Activated CD8-positive, alpha-beta memory T cell treated with anti-CD3 and anti-CD28 coated beads for 4 hours (primary cell): ENCODE results near the gene SAT1.

Experiments used
- DNase-seq, 2 donors: peaks; one replicate each; pipeline ENCODE4 v3.0.0-alpha.2; 2020; ENCODE audit warnings: low read depth in 2 of 2

The SAT1 gene

DNA sequence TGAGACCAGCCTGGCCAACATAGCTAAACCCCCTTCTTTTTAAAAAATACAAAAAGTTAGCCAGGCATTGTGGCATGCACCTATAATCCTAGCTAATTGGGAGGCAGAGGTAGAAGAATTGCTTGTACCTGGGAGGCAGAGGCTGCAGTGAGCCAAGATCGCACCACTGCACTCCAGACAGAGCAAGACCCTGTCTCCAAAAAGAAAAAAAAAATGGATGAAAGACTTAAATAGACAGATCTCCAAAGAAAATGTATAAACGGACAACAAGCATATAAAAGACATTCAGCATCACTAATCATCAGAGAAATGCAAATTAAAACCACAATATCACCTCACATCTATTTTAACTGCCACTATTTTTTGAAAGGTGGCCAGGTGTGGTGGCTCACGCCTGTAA is 6.6 kb upstream of the SAT1 start:
- no peak for DNase-seq

DNA sequence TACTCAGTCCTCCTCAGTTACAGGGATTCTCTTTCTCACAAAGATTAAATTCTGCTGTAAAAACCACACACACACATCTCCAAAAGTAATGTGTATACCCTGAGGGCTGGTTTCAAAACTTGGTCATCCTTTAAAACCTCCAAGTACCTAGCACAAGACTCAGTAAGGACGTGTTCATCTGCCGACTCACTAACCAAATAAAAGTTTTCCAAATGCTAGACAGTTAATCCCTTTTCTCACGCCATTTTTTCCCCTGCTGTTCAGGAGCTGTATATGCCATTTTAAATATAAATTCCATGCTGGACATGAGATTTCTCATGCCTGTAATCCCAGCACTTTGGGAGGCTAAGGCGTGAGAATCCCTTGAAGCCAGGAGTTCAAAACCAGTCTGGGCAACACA is 3.9 kb upstream of the SAT1 start:
- DNase-seq, result no peak

DNA sequence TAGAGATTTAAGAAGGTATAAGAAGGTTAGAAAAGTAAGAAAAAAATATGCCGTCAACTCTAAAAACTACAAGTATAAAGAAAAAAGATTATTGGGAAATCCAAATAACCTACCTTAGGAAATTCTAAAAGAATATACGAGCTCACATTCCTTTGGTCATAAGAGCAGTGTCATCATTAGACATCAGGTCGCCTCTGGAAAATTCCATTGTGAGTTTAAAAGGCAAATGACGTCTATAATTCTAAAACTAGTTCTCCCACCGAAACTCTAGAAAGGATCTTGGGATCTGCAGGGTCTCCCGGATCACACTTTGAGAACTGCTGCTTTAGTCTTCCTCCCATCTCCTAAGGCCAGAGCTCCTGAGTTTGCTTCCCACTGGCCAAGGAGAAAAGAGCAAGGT is 518 bp upstream of the SAT1 start:
- no peak for DNase-seq

DNA sequence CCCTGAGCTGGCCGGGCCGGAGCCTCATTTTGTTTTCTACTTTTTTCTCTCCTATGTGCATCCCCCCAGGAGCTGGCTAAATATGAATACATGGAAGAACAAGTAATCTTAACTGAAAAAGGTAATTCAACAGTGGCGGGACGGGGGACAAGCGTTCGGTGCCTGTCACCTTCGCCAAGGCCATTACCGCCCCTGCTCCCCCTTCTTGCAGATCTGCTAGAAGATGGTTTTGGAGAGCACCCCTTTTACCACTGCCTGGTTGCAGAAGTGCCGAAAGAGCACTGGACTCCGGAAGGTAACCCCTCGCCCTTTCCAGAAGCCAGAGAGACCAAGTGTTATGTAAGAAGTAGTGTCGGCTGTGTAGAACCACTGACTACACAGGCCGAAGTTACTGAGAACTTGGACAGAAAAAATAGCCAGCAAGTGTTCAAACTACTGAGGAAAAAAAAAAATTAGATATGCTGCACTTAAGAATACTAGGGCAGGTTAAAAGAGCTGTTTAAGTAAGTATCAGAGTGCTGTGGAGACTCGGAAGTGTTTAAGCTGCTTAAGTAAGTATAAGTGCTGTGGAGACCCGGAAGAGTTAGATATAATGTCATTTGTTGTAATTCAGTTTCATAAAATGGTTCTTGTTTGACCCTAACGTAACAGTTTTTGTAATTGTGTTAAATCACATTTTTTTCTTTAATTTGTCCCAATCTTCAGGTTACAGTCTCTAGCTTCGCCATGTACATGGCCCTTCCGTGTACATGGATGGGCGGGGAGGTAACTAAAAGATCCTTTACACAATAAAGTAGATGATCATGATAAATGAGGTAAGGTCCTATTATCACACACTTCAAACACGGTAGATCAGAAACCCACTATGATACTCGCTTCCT is 856 bp downstream of the SAT1 start:
- no peak for DNase-seq

DNA sequence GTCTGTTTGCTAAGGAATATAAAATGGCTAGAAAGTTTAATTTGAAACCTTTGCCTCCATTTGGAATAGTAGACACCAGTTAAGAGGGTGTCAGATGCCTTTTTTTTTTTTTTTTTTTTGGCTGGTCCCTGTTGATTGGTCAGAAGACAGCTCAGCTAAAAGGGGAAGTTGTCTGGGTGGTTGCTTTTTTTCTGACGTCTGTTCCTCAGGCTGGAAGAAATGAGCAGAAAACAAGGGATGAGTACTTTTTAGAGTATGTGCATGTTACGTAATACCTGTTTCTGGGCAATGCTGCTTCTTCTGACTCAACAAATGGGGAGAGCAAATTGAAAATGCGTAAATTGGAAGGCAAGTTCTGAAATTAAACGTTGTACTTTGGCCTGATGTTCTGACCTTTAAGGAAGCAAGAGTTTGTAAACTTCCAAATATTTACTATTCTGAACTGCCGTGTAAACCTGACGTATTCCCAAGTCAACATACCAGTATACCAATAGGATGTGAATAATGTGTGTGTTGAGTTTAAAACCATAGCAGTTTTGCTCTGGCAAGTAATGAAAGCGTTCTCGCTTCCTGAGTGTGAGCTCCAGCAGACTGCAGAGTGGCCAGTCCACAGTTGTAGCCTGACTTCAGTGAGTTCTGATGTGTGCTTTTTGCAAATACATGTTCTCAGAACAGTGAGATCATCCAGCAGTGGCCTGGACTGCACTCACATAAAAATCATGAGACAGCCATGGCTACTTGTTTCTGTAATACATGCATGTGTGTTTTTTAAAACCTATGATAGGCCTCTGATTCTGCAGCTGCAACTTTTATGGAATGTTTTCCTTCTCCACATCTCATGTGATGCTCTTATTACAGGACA is 1.7 kb downstream of the SAT1 start:
- no peak for DNase-seq

DNA sequence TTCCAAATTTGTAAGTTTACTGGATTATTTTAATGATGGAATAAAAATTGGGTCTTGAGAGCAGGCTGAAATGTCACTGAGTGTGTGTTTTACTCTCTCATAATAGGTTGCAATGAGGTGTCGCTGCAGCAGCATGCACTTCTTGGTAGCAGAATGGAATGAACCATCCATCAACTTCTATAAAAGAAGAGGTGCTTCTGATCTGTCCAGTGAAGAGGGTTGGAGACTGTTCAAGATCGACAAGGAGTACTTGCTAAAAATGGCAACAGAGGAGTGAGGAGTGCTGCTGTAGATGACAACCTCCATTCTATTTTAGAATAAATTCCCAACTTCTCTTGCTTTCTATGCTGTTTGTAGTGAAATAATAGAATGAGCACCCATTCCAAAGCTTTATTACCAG is 2.6 kb downstream of the SAT1 start:
- no peak for DNase-seq

DNA sequence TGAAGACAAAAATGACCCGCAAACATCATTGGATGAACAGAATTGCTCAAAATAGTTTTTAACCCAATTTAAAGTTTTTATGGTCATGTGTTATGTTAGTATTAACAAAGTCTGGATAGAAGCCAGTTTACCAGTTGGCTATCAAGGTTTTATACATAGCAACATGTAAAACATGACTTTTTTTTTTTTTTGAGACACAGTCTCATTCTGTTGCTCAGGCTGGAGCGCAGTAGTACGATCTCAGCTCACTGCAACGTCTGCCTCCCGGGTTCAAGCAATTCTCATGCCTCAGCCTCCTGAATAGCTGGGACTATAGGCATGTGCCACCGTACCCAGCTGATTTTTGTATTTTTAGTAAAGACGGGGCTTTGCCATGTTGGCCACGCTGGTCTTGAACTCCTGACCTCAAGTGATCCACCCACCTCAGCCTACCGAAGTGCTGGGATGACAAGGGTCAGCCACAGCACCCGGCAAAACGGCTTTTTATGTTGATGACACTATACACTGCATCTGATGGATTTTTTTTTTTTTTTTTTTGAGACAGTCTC is 3.4 kb downstream of the SAT1 start:
- DNase-seq, result no peak

DNA sequence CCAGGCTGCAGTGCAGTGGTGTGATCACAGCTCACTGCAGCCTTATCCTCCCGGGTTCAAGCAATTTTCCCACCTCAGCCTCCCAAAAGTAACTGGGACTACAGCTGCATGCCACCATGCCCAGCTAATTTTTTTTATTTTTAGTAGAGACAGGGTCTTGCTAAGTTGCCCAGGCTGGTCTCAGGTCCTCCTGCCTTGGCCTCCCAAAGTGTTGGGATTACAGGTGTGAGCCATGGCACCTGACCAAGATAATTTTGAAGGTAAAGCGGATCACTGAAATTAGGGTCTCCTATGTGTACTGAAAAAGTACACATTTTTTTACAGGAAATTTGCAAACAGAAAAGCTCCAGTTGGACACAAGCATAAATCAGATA is 4.8 kb downstream of the SAT1 start:
- no peak for DNase-seq

DNA sequence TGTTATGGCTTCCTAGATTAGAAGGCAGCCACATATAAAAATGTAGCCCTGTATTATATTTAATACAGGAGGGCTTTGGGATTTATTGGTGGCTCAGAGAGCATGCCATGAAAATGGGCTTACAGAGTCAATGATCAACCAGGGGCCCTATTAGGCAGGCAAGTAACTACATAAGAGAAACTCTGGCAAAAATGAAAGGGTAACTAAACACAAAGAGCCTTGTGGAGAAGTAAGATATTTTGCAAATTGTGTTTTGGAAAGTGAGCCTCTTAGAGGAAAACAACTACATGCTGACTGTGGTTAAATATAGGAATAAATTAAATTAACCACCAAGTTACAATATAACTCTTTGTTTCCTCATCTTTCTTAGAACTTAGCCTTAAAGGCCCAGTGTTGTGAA is 5.5 kb downstream of the SAT1 start:
- no peak for DNase-seq

DNA sequence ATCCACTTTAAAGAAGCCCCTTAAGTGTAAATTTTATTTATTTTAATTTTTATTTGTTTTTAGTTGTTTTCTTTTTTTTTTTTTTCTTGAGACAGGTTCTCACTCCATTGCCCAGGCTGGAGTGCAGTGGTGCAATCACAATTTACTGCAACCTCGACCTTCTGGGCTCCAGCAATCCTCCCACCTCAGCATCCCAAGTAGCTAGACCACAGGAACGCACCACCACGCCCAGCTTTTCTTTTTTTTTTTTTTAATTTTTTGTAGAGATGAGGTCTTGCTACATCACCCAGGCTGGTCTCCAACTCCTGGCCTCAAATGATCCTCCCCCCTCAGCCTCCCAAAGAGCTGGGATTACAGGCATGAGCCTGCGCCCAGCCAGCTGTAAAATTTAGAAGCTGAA is 6.0 kb downstream of the SAT1 start:
- DNase-seq, result no peak

DNA sequence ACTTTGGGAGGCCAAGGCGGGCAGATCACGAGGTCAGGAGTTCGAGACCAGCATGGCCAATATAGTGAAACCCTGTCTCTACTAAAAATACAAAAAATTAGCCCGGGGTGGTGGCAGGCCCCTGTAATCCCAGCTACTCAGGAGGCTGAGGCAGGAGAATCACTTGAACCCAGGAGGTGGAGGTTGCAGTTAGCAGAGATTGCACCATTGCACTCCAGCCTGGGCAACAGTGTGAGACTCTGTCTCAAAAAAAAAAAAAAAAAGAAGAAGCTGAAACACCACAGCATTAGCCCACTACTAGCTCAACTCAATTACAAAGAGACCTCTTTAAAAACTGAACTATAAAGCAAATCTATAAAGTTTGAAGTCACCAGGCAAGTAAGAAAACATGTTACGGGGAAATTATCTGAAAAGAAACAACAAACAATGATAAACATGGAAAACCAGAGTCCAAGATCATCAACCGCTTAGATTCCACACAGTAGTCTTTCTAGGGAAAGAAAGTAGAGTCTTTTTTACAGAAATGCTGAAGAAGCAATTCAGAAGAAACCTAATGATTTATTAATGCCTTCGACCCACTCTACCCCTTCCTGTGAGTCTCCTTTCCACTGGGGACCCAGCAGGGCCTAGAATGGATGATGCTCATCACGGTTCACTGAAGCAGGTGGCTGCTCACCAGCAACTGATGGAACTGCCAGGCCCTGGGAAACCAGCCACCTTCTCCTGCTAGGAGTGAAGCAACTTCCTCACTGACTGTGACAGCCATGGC is 6.6 kb downstream of the SAT1 start:
- no peak for DNase-seq

DNA sequence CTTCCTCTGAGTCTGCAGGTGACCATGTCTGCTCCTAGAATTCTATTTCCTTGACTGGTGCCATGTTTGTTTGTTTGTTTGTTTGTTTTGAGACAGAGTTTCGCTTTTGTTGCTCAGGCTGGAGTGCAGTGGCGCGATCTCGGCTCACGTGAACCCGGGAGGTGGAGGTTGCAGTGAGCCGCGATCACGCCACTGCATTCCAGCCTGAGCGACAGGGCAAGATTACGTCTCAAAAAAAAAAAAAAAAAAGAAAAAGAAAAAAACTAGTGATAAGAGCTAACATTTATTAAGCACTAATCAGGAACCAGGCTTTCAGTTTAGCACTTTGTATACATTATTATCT is 7.2 kb downstream of the SAT1 start:
- no peak for DNase-seq

DNA sequence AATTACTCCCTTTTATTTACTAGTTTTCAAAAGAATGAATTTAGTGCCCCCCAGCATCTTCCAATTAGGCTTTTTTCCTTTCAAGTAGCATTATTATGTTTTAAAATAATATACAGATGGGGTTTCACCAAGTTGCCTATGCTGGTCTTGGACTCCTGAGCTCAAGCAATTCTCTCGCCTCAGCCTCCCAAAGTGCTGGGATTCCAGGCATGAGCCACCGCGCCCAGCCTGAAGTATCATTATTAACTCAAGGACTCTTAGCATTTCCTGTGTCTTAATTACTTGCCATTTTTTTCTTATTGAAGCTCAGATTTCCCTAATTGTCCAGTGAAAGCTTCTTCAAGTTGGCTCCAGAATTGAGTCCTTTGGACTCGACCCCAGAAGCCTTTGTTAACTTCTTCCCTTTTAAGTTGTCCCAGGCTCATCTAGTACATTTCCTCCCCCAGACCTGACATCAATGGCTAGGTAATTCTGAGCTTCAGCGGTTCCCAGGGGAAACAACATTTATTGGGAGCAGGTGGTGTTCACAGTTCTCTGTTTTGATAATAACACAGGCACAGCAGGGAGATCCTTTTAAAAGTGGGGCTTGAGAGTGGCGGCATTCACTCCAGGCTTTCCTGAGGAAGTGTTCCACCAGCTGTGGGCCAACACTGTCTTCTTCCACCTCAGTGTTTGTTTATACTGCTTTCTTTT is 10.0 kb downstream of the SAT1 start:
- DNase-seq, result no peak

DNA sequence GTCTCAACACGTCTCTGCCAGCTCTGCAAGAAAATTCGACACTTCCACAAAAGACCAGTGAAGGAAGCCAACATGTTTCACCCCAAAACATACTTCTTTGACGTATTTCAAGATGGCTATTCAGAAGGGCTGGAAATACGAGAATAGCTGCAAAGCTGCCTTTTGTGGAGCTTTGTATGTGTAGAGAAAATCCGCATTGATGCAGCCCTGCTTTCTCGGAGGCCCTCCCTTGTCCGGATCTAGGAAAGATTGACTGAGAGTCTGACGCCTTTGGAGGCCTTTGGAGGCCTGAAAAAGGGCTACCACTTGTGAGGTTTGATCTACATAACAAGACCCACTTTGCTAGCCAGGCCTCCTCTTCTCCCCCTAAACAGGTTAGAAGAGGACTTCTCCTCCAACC is 12.2 kb downstream of the SAT1 start:
- no peak for DNase-seq

DNA sequence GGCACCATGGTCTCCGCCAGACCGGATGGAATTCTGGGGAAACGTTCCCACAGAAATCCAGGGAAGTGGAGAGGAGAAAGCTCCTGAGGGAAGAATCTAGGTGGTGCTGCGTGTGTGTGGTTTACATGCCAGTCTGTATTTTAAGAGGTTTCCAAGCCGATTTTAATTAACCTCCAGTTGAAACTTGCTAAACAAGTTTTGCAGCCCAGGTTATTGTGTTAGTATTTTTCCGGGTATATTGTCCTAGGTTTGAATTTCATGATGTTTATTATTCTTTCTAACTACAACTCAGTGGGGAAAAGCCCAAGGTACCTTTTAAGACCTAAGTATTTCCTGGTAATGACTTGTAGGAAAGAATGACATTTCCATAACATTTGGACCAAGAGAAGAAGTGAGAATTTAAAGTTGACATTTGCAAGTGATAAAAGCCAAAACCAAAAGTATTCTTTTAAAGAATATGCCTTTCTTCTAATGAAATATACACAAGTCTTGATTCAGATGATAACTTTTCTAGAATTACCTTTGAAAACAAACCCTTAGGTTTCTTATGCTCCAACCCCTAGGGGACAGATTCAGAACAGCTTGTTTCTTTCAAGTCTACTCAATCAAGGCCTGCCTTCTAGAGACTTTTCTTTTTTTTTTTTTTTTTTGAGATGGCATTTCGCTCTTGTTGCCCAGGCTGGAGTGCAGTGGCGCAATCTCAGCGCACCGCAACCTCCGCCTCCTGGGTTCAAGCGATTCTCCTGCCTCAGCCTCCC is 14.6 kb downstream of the SAT1 start:
- DNase-seq, result no peak

DNA sequence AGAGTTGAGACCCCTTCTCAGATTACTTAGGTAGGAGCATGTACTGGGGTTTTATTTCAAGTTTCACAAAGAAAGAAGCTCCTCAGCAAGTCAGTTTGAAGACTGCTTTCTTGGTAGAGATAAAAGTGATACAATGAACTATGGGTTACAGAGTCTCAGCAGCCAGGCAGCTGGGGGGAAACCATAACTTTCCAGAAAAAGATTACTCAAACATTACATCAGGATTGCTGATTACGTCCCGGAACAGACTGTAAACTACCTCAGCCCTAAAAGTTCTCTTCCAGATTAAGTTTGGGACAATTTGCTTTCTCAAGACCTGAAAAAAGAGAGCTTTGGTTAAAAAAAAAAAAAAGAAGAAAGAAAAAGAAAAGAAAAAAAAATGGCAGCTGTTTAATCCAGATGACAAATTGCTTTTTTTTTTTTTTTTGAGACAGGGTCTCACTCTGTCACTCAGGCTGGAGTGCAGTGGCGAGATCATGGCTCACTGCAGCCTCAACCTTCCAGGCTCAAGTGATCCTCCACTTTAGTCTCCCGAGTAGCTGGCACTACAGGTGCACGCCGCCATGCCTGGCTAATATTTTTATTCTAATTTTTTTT is 16.6 kb downstream of the SAT1 start:
- DNase-seq, result no peak

DNA sequence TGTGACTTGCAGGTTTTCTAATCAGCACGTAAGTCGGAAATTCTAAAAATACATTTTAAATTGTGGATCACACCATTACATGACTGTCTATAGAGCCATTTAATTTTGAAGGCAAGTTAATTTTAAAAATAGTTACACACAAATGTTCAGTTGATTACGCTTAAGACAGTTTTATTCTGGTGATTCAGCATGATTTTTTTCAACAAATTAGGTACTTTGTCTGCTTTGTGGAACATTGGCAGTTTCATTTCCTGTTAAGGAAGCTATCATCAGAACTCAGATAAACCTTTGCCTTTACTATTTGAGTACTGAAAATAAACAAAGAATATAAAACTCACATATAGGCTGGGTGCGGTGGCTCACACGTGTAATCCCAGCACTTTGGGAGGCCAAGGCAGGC is 19.5 kb downstream of the SAT1 start:
- no peak for DNase-seq

DNA sequence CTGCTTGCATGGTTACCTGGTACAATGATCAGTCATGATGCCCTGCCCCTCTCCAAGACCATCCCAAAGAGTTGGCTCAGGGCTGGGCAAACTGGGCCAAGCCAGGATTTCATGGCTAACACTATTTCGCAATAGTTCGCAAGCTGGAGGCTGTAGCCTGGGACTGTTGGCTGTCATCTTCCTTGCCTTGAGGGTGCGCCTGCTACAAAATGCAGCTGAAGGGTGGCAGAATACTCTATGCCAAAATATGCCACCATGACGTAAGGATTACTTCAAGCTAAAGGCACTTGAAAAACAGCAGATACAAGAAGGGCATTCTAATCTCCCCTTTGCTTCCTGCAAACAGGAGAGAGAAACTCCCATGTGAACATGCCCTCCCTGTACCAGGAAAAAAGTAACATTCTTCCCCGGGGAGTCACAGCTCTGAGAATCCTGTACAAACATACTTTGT is 21.0 kb downstream of the SAT1 start:
- no peak for DNase-seq

DNA sequence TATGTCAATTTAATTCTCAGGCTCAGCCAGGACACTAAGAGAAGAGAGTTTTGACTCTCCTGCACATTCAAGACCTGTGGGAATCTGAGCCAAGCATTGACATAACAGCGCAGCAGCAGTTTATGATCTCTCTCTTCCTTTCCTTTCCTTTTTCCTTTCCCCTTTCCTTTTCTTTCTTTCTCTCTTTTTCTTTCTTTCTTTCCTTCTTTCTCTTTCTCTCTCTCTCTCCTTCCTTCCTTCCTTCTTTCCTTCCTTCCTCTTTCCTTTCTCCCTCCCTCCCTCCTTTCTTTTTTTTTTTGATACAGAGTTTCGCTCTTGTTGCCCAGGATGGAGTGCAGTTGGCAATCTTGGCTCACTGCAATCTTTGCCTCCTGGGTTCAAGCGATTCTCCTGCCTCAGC is 21.6 kb downstream of the SAT1 start:
- DNase-seq, result no peak

DNA sequence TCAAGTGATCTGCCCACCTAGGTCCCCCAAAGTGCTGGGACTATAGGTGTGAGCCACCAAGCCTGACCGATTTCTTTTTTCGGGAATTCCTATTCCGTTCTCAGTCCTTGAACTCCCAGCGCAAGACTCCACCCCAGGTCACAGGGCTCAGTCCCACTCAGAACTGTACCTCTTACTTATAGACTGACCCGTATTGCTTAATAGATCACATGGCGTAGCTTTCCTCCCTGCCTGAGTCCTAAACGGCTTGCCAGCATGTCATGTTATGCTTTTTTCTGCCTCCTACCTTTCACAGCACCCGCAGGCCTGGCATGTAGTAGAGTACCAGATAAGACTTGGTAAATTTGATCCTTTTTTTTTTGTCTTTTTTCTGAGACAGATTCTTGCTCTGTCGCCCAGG is 22.4 kb downstream of the SAT1 start:
- no peak for DNase-seq
